H1 (cell line): ENCODE results near the gene NYAP2. TPM values are rescaled to one million over a fixed set of nuclear protein-coding genes. Genes with fewer than 3 reads are reported as not detected.

Experiments
- BACH1 ChIP-seq: IDR thresholded peaks from 2 replicates; pipeline ENCODE4 v1.6.1; 2012; ENCODE audit warnings: low read length, improper control_type of control experiment
- CHD1 ChIP-seq: IDR thresholded peaks from 2 replicates; pipeline ENCODE4 v1.6.1; 2012; ENCODE audit warnings: low read depth, low read length, improper control_type of control experiment
- CHD2 ChIP-seq: IDR thresholded peaks from 2 replicates; pipeline ENCODE4 v1.6.1; 2012; ENCODE audit warnings: low read length, improper control_type of control experiment
- CHD7 ChIP-seq: fragments of 300-600 bp; sonication (generic); IDR thresholded peaks from 2 replicates; pipeline ENCODE4 v1.7.1; 2012; ENCODE audit warnings: low read length, moderate library complexity, mild to moderate bottlenecking, inconsistent platforms; ENCODE audit not compliant: insufficient replicate concordance
- FOSL1 ChIP-seq: IDR thresholded peaks from 2 replicates; pipeline ENCODE4 v1.6.1; 2011; ENCODE audit warnings: mild to moderate bottlenecking, low read depth, low read length, moderate library complexity; ENCODE audit not compliant: insufficient read depth
- HDAC6 ChIP-seq: IDR thresholded peaks from one replicate; pipeline ENCODE4 v1.7.1; 2012; ENCODE audit warnings: low read depth, mild to moderate bottlenecking, inconsistent platforms, low read length, moderate library complexity
- KDM4A ChIP-seq: IDR thresholded peaks from one replicate; pipeline ENCODE4 v1.7.1; 2012; ENCODE audit warnings: low read depth, mild to moderate bottlenecking, moderate library complexity, low read length, inconsistent platforms; ENCODE audit not compliant: severe bottlenecking
- PHF8 ChIP-seq: fragments of 200-600 bp; sonication (generic); conservative IDR thresholded peaks from 2 replicates; pipeline ENCODE4 v1.7.1; 2012; ENCODE audit warnings: low read depth, mild to moderate bottlenecking, inconsistent platforms, low read length, moderate library complexity
- RNF2 ChIP-seq: fragments of 200-900, 300-1000 bp; sonication (generic); IDR thresholded peaks from 2 replicates; pipeline ENCODE4 v1.7.1; 2016; ENCODE audit warnings: borderline replicate concordance, low read depth, mild to moderate bottlenecking, antibody characterized with exemption, low read length; ENCODE audit not compliant: poor library complexity, severe bottlenecking; ENCODE audit errors: missing control alignments
- SIX5 ChIP-seq: IDR thresholded peaks from 2 replicates; pipeline ENCODE4 v1.6.1; 2011; ENCODE audit warnings: mild to moderate bottlenecking, low read depth, low read length
- TAF1 ChIP-seq: IDR thresholded peaks from 2 replicates; pipeline ENCODE4 v1.6.1; 2011; ENCODE audit warnings: mild to moderate bottlenecking, low read depth, low read length
- TAF7 ChIP-seq: optimal IDR thresholded peaks from 2 replicates; pipeline ENCODE3; 2011; ENCODE audit warnings: low read depth, mild to moderate bottlenecking, inconsistent platforms, low read length, moderate library complexity, borderline replicate concordance
- polyA plus RNA-seq, 7 experiments: library from polyadenylated mRNA; depleted of rRNA in 3 of 7; stranded (reverse) in 5 of 7; unstranded in 2 of 7; fragments of >200 nt in 5 of 7; fragments of 200-250 nt in 2 of 7; gene quantifications; 1 replicate in 5 of 7; 2 replicates in 1 of 7; 4 replicates in 1 of 7; pipeline versions ENCODE4 v1.2.1 to v1.2.3, GENCODE V29; 2011 to 2013; ENCODE audit warnings: missing spikeins in 2 of 7, mixed read lengths in 2 of 7
- total RNA-seq: library from RNA; stranded (reverse); fragmentation: NEBNext Ultra II Directional; extraction: Animal tissue kit (Norgen Biotek cat#: 25700); gene quantifications from 2 replicates; pipeline ENCODE4 v1.2.1, GENCODE V29; 2021

NYAP2 gene
- total and polyA plus RNA-seq, 2 of the 8 experiments (the other 6 are each of a cell fraction or from before 2014, with no cell fraction given), result not detected

- TF ChIP-seq CHD7, result no peak
- TF ChIP-seq RNF2, result no peak
- TF ChIP-seq SIX5, result no peak
- no peak for TF ChIP-seq TAF1
- no peak for TF ChIP-seq HDAC6
- TF ChIP-seq PHF8, result no peak
- TF ChIP-seq BACH1, result no peak
- TF ChIP-seq TAF7, result no peak
- no peak for TF ChIP-seq CHD1
- TF ChIP-seq KDM4A, result no peak
- no peak for TF ChIP-seq CHD2
- TF ChIP-seq FOSL1, result no peak
Observed at GRCh38 chr2:225534697-225535096, 135.2 kb downstream of the NYAP2 start (continued).
